MM.1S (cell line): ENCODE results near the gene HIVEP1.
A peak's percentile ranks its signal among the peaks of the same experiment; 100 is the strongest.

Source experiments
- DNase-seq: peaks from one replicate; pipeline ENCODE4 v3.0.0-alpha.2; 2015
- H2AFZ ChIP-seq: fragments of 300-600 bp; sonication (generic); 2 replicates; pipeline ENCODE4 v1.6.0; 2016; ENCODE audit warnings: antibody characterized with exemption, low read length
- H3F3A ChIP-seq: fragments of 300-600 bp; sonication (generic); 2 replicates; pipeline ENCODE4 v1.6.1; 2016; ENCODE audit warnings: mild to moderate bottlenecking, antibody characterized with exemption, low read length, moderate library complexity, mixed read lengths; ENCODE audit not compliant: insufficient read depth
- H3K27ac ChIP-seq: fragments of 300-600 bp; sonication (generic); 2 replicates; pipeline ENCODE4 v1.5.1; 2016; ENCODE audit warnings: mild to moderate bottlenecking, low read length
- H3K27me3 ChIP-seq: fragments of 300-600 bp; sonication (generic); replicated peaks from 2 replicates; pipeline ENCODE4 v1.6.0; 2016; ENCODE audit warnings: low read length; ENCODE audit not compliant: insufficient read depth
- H3K36me3 ChIP-seq: fragments of 300-600 bp; sonication (generic); replicated peaks from 2 replicates; pipeline ENCODE4 v1.6.1; 2016; ENCODE audit warnings: mild to moderate bottlenecking, low read length, mixed read lengths; ENCODE audit not compliant: insufficient read depth
- H3K4me1 ChIP-seq: fragments of 300-600 bp; sonication (generic); 2 replicates; pipeline ENCODE4 v1.6.1; 2016; ENCODE audit warnings: low read length, mixed read lengths
- H3K4me2 ChIP-seq: fragments of 300-600 bp; sonication (generic); 2 replicates; pipeline ENCODE4 v1.6.0; 2016; ENCODE audit warnings: low read depth, low read length
- H3K4me3 ChIP-seq: fragments of 300-600 bp; sonication (generic); 2 replicates; pipeline ENCODE4 v1.5.1; 2016; ENCODE audit warnings: low read length, mixed read lengths
- H3K79me2 ChIP-seq: fragments of 300-600 bp; sonication (generic); 2 replicates; pipeline ENCODE4 v1.6.1; 2016; ENCODE audit warnings: mixed run types, low read length, mixed read lengths
- H3K9ac ChIP-seq: fragments of 300-600 bp; sonication (generic); 2 replicates; pipeline ENCODE4 v1.6.1; 2016; ENCODE audit warnings: low read length, mixed read lengths
- H3K9me2 ChIP-seq: fragments of 300-600 bp; sonication (generic); replicated peaks from 2 replicates; pipeline ENCODE4 v1.6.1; 2016; ENCODE audit warnings: mild to moderate bottlenecking, low read length, mixed read lengths; ENCODE audit not compliant: insufficient read depth
- H3K9me3 ChIP-seq: fragments of 300-600 bp; sonication (generic); replicated peaks from 2 replicates; pipeline ENCODE4 v1.6.1; 2016; ENCODE audit warnings: mild to moderate bottlenecking, low read length, mixed read lengths; ENCODE audit not compliant: insufficient read depth
- H4K20me1 ChIP-seq: fragments of 300-600 bp; sonication (generic); 2 replicates; pipeline ENCODE4 v1.6.1; 2016; ENCODE audit warnings: mild to moderate bottlenecking, low read length, moderate library complexity, mixed read lengths; ENCODE audit not compliant: insufficient read depth
- CTCF ChIP-seq: fragments of 300-600 bp; sonication (generic); IDR thresholded peaks from 2 replicates; pipeline ENCODE4 v1.5.1; 2016; ENCODE audit warnings: antibody characterized with exemption, low read length, mixed read lengths
- EZH2 ChIP-seq: fragments of 300-600 bp; sonication (generic); optimal IDR thresholded peaks from 2 replicates; pipeline ENCODE3; 2017; ENCODE audit warnings: low read depth, mild to moderate bottlenecking, antibody characterized with exemption, low read length, mixed read lengths
- EZH2phosphoT487 ChIP-seq: fragments of 300-600 bp; sonication (generic); IDR thresholded peaks from 2 replicates; pipeline ENCODE4 v1.6.1; 2018; ENCODE audit warnings: antibody characterized with exemption, low read length

HIVEP1 gene

DNA sequence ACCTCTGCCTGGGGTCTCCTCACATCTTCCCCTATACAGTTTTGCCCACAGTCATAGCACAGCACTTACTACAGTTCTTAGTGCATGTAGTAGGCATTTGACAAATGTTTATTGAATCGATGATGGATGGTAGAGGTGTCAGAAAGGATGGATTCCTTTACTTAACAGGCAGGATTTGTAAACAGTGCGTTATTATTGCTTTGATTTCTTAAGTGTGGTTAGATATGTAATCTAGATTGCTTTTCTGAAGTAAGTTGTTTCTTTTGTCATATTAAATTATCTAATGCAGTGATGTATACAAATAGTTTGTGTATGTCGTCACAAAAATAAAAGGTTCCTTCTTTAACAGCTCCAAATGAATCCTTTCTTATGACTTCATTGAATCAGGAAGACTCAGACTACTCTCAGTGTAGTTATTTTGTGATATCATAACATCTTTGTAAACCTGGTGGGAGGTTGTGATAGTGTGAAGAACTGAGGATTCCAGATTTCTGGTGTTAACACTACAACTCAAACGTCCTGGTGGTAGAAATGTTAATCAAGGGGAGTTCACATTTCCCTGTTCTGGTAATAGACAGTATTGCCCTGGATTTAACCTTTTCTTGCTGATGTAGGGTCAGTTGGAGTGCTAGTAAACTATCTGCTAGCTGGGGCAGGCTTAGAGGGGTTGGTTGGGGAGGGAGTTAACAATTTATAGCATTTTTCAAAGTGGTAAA is 87.7 kb downstream of the HIVEP1 start:
- Histone ChIP-seq H3K4me1 (peaks cover 3% of the 10 kb centered on the region), H3F3A (0 out of 2 replicates have a peak, but pooled peaks cover under 1% of the 10 kb centered on the region), H3K27me3 (no peaks in the 10 kb centered on the region), H4K20me1 (no peaks in the 10 kb centered on the region), H3K4me3 (no peak overlapping the region), H3K79me2 (0 out of 2 replicates have a peak, but pooled peaks cover 11% of the 10 kb centered on the region), H3K36me3 (no peaks in the 10 kb centered on the region), H3K4me2 (no peak overlapping the region), H3K9me2 (no peaks in the 10 kb centered on the region), H3K9me3 (no peaks in the 10 kb centered on the region), H3K9ac (no peak overlapping the region), H3K27ac (no peak overlapping the region), H2AFZ (no peak overlapping the region)
- no peak for DNase-seq
- TF ChIP-seq EZH2phosphoT487 (no peak), EZH2 (no peak), CTCF (no peak)

DNA sequence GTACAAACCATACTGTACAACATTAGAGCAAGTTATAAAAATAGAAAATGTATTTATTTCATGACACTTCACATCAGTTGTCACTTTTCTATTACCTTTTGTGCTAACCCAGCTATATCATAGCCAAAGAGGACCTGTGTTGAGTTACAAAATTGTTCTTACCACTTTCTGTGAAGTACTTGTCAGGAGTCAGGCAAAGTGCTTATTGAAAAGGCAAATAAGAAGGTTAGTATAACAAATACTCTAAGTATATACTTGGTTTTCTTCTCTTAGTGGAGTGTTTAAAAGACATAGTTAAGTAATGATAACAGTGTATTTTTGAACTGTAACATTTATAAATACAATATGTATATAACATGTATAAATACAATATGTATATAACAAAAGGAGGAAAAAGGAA is 88.9 kb downstream of the HIVEP1 start:
- no peak overlapping the region for H3K27ac ChIP-seq
- no peak overlapping the region for H3K9ac ChIP-seq
- peaks cover 3% of the 10 kb centered on the region for H3K4me1 ChIP-seq
- no peaks in the 10 kb centered on the region for H3K9me2 ChIP-seq
- H2AFZ ChIP-seq: no peak overlapping the region
- 0 out of 2 replicates have a peak, but pooled peaks cover 11% of the 10 kb centered on the region for H3K79me2 ChIP-seq
- no peaks in the 10 kb centered on the region for H3K27me3 ChIP-seq
- no peak for DNase-seq
- no peak overlapping the region for H3K4me2 ChIP-seq
- no peak overlapping the region for H3K4me3 ChIP-seq
- H3K9me3 ChIP-seq: no peaks in the 10 kb centered on the region
- no peak for TF ChIP-seq CTCF
- TF ChIP-seq EZH2: no peak
- TF ChIP-seq EZH2phosphoT487: no peak
- peaks cover 7% of the 10 kb centered on the region; the same call in 1 of the 2 replicates for H3F3A ChIP-seq
- no peaks in the 10 kb centered on the region for H3K36me3 ChIP-seq
- no peaks in the 10 kb centered on the region for H4K20me1 ChIP-seq

GRCh38 chr6:12101653-12102312 is 89.7 kb downstream of the HIVEP1 start:
- Histone ChIP-seq H4K20me1 (no peaks in the 10 kb centered on the region), H3K9me3 (no peaks in the 10 kb centered on the region), H3K36me3 (no peaks in the 10 kb centered on the region), H3K4me2 (no peak overlapping the region), H3K9me2 (no peaks in the 10 kb centered on the region), H3K27ac (no peak overlapping the region), H3K4me1 (peaks cover 3% of the 10 kb centered on the region), H2AFZ (no peak overlapping the region), H3K4me3 (no peak overlapping the region), H3K79me2 (peaks cover 12% of the 10 kb centered on the region; the same call in 1 of the 2 replicates), H3K9ac (no peak overlapping the region), H3K27me3 (no peaks in the 10 kb centered on the region), H3F3A (peaks cover 7% of the 10 kb centered on the region; the same call in 1 of the 2 replicates)
- no peak for TF ChIP-seq EZH2
- TF ChIP-seq EZH2phosphoT487: no peak
- no peak for TF ChIP-seq CTCF
- peak; percentile 6 for DNase-seq
